HepG2 (cell line): ENCODE data around the gene HMGN4. TPM values are rescaled to one million over a fixed set of nuclear protein-coding genes. Genes with fewer than 3 reads are reported as not detected.

Experiments
- FOXM1 ChIP-seq: sonication (generic); formaldehyde crosslinking; IDR thresholded peaks from 2 replicates; pipeline ENCODE4 v1.5.0; 2020; ENCODE audit warnings: missing genetic modification reagents
- HMG20B ChIP-seq: conservative IDR thresholded peaks from 2 replicates; pipeline ENCODE4 v1.6.1; 2016; ENCODE audit warnings: missing genetic modification reagents, missing compliant biosample characterization
- HMGA1 ChIP-seq: sonication (generic); formaldehyde crosslinking; conservative IDR thresholded peaks from 2 replicates; pipeline ENCODE4 v1.4.0; 2020; ENCODE audit warnings: missing genetic modification reagents
- MED13 ChIP-seq: sonication (generic); formaldehyde crosslinking; IDR thresholded peaks from 2 replicates; pipeline ENCODE4 v1.5.0; 2020; ENCODE audit warnings: missing genetic modification reagents
- MXD4 ChIP-seq: IDR thresholded peaks from 2 replicates; pipeline ENCODE4 v1.6.1; 2016; ENCODE audit warnings: mild to moderate bottlenecking, missing biosample characterization, missing genetic modification reagents
- NFYB ChIP-seq: sonication (generic); formaldehyde crosslinking; IDR thresholded peaks from 2 replicates; pipeline ENCODE4 v1.4.0; 2020; ENCODE audit warnings: missing genetic modification reagents
- NFYC ChIP-seq: IDR thresholded peaks from 2 replicates; pipeline ENCODE4 v1.6.1; 2016; ENCODE audit warnings: missing genetic modification reagents, missing compliant biosample characterization
- NONO ChIP-seq, 2 experiments: fragments of 450-650 bp in 1 of 2; sonication (generic) in 1 of 2; formaldehyde crosslinking in 1 of 2; IDR thresholded peaks in 1 of 2; conservative IDR thresholded peaks in 1 of 2; 2 replicates each; pipeline versions ENCODE4 v1.6.1 to v1.8.0; 2017 to 2022; ENCODE audit warnings: mild to moderate bottlenecking in 1 of 2, missing genetic modification reagents in 1 of 2, moderate library complexity in 1 of 2
- NR2F1 ChIP-seq, 2 experiments: fragments of 450-650 bp in 1 of 2; formaldehyde crosslinking in 1 of 2; IDR thresholded peaks; 2 replicates each; pipeline versions ENCODE4 v1.5.0 to v1.6.1; 2016 to 2020; ENCODE audit warnings: mild to moderate bottlenecking in 1 of 2, missing compliant biosample characterization in 1 of 2, missing genetic modification reagents in 1 of 2, moderate library complexity in 1 of 2
- RAD51 ChIP-seq: fragments of 450-650 bp; IDR thresholded peaks from 2 replicates; pipeline ENCODE4 v1.6.1; 2016; ENCODE audit warnings: borderline replicate concordance
- SALL2 ChIP-seq: sonication (generic); formaldehyde crosslinking; IDR thresholded peaks from 2 replicates; pipeline ENCODE4 v1.8.1; 2023; ENCODE audit warnings: mild to moderate bottlenecking, missing genetic modification reagents, inconsistent platforms
- SETDB1 ChIP-seq: sonication (generic); formaldehyde crosslinking; IDR thresholded peaks from 2 replicates; pipeline ENCODE4 v1.5.1; 2020; ENCODE audit warnings: missing genetic modification reagents, mild to moderate bottlenecking, borderline replicate concordance
- SP140L ChIP-seq: sonication (generic); formaldehyde crosslinking; IDR thresholded peaks from 2 replicates; pipeline ENCODE4 v1.4.0; 2020; ENCODE audit warnings: missing genetic modification reagents, borderline replicate concordance
- ZBTB25 ChIP-seq: IDR thresholded peaks from 2 replicates; pipeline ENCODE4 v1.6.1; 2018; ENCODE audit warnings: missing genetic modification reagents
- ZBTB8A ChIP-seq: sonication (generic); formaldehyde crosslinking; IDR thresholded peaks from 2 replicates; pipeline ENCODE4 v1.4.0; 2020; ENCODE audit warnings: mild to moderate bottlenecking, low read depth, missing genetic modification reagents, borderline replicate concordance
- ZFY ChIP-seq: sonication (generic); formaldehyde crosslinking; IDR thresholded peaks from 2 replicates; pipeline ENCODE4 v1.4.0; 2020; ENCODE audit warnings: missing genetic modification reagents
- ZNF121 ChIP-seq: sonication (generic); formaldehyde crosslinking; IDR thresholded peaks from 2 replicates; pipeline ENCODE4 v1.5.0; 2020; ENCODE audit warnings: mild to moderate bottlenecking, missing genetic modification reagents
- ZNF234 ChIP-seq: sonication (generic); formaldehyde crosslinking; conservative IDR thresholded peaks from 2 replicates; pipeline ENCODE4 v1.5.1; 2020; ENCODE audit warnings: mild to moderate bottlenecking, missing genetic modification reagents
- ZNF24 ChIP-seq: fragments of 450-650 bp; IDR thresholded peaks from 2 replicates; pipeline ENCODE4 v1.6.1; 2017; ENCODE audit warnings: antibody characterized with exemption, mild to moderate bottlenecking
- ZNF282 ChIP-seq: fragments of 450-650 bp; IDR thresholded peaks from 2 replicates; pipeline ENCODE4 v1.6.1; 2018; ENCODE audit not compliant: partially characterized antibody
- ZNF335 ChIP-seq: sonication (generic); formaldehyde crosslinking; IDR thresholded peaks from 2 replicates; pipeline ENCODE4 v1.4.0; 2020; ENCODE audit warnings: missing genetic modification reagents
- ZNF33B ChIP-seq: sonication (generic); formaldehyde crosslinking; IDR thresholded peaks from 2 replicates; pipeline ENCODE4 v1.5.1; 2020; ENCODE audit warnings: mild to moderate bottlenecking, missing genetic modification reagents
- ZNF547 ChIP-seq: sonication (generic); formaldehyde crosslinking; IDR thresholded peaks from 2 replicates; pipeline ENCODE4 v1.5.1; 2020; ENCODE audit warnings: mild to moderate bottlenecking, missing genetic modification reagents
- ZNF598 ChIP-seq: sonication (generic); formaldehyde crosslinking; IDR thresholded peaks from 2 replicates; pipeline ENCODE4 v1.5.1; 2020; ENCODE audit warnings: mild to moderate bottlenecking, missing genetic modification reagents, borderline replicate concordance
- ZNF772 ChIP-seq: sonication (generic); formaldehyde crosslinking; IDR thresholded peaks from 2 replicates; pipeline ENCODE4 v1.5.0; 2020; ENCODE audit warnings: mild to moderate bottlenecking, missing genetic modification reagents
- polyA plus RNA-seq, 8 experiments: library from polyadenylated mRNA; depleted of rRNA in 3 of 8; stranded (reverse) in 7 of 8; unstranded in 1 of 8; fragments of >200 nt; fragmentation: Illumina TruSeq in 4 of 8; extraction: Trizol in 4 of 8; gene quantifications; 2 replicates each; pipeline versions ENCODE4 v1.2.1 to v1.2.3, GENCODE V29; 2011 to 2016; ENCODE audit warnings: low read depth in 4 of 8, missing spikeins in 1 of 8, mixed read lengths in 1 of 8; ENCODE audit not compliant: insufficient read depth in 1 of 8
- total RNA-seq, 5 experiments: library from RNA; depleted of rRNA; stranded (reverse); fragments of >200 nt; fragmentation: Illumina TruSeq; extraction: Trizol; gene quantifications; 2 replicates each; pipeline ENCODE4 v1.2.3, GENCODE V29; 2016; ENCODE audit warnings: low read depth in 1 of 5
- TF ChIP-seq, protein P1 (sequence below): sonication (generic); formaldehyde crosslinking; IDR thresholded peaks from 2 replicates; pipeline ENCODE4 v1.8.1; 2023; ENCODE audit warnings: mild to moderate bottlenecking, missing genetic modification reagents
- TF ChIP-seq, protein P2 (sequence below): sonication (generic); formaldehyde crosslinking; conservative IDR thresholded peaks from 2 replicates; pipeline ENCODE4 v1.4.0; 2020; ENCODE audit warnings: missing genetic modification reagents

HMGN4 gene
- total and polyA plus RNA-seq, 2 of the 13 experiments (the other 11 are each of a cell fraction or from before 2014, with no cell fraction given), result 39.9 to 52.1 TPM

DNA sequence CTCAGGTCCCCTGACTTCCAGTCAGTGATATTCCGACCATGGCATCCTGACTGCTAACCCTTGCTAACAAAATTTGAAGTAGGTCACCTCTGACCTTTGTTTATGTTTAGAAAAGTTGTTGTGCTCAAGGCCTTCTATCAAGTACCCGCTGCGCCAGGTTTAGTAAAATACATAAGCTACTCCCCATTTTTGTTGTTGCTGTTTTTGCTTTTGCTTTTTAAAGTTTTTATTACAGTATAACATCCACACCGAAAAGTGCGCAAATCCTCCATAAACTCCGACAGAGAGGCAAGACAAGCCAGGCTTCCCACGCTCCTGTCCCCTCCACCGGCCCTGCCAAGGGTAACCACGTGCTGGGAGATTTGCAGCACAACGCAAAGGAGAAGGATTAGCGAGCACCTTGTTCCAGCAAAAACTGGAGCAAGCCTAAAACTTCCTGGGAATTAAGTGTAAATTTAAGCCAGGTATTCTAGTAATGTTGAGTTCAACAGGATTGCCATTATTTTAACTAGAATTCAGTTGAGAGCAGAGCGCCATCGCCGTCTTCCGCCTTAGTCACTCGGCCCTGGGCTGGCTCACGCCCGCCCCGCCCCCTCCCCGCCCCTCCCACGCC lies 17.8 kb upstream of the HMGN4 start (continued):
- TF ChIP-seq, protein P1, sequence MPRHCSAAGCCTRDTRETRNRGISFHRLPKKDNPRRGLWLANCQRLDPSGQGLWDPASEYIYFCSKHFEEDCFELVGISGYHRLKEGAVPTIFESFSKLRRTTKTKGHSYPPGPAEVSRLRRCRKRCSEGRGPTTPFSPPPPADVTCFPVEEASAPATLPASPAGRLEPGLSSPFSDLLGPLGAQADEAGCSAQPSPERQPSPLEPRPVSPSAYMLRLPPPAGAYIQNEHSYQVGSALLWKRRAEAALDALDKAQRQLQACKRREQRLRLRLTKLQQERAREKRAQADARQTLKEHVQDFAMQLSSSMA (CRISPR knock-in tag), result 0 out of 2 replicates have a peak, but pooled peaks have one; percentile 19
- TF ChIP-seq ZNF772 (CRISPR knock-in tag) (0 out of 2 replicates have a peak, but pooled peaks have one; percentile 25), NR2F1 (CRISPR knock-in tag; IDR thresholded peaks at IDR 0.05) (no peak; a peak in 1 of 4 replicates), SETDB1 (CRISPR knock-in tag) (no peak), FOXM1 (CRISPR knock-in tag) (no peak), MED13 (CRISPR knock-in tag) (no peak), MXD4 (CRISPR knock-in tag) (peak; percentile 71; the same call in 1 of the 2 replicates), ZNF335 (no peak), HMG20B (CRISPR knock-in tag) (no peak), ZNF24 (no peak; the same call in 1 of the 2 replicates), ZNF234 (no peak), RAD51 (no peak), NFYB (CRISPR knock-in tag) (peak; percentile 24; the same call in 1 of the 2 replicates), NONO (IDR thresholded peaks at IDR 0.05) (no peak), NONO (CRISPR knock-in tag; conservative IDR thresholded peaks at IDR 0.05) (no peak; the same call in 1 of the 2 replicates), ZNF121 (CRISPR knock-in tag) (no peak), ZNF598 (peak; percentile 86; the same call in 1 of the 2 replicates), ZNF282 (no peak), ZNF547 (peak; percentile 71; the same call in 1 of the 2 replicates), SALL2 (CRISPR knock-in tag) (no peak; the same call in 1 of the 2 replicates), ZNF33B (CRISPR knock-in tag) (peak; percentile 95), SP140L (CRISPR knock-in tag) (0 out of 2 replicates have a peak, but pooled peaks have one; percentile 67), HMGA1 (CRISPR knock-in tag) (no peak), ZBTB25 (CRISPR knock-in tag) (peak; percentile 87), NFYC (CRISPR knock-in tag) (no peak), ZFY (CRISPR knock-in tag) (peak; percentile 77), ZBTB8A (CRISPR knock-in tag) (no peak)
- TF ChIP-seq, protein P2, sequence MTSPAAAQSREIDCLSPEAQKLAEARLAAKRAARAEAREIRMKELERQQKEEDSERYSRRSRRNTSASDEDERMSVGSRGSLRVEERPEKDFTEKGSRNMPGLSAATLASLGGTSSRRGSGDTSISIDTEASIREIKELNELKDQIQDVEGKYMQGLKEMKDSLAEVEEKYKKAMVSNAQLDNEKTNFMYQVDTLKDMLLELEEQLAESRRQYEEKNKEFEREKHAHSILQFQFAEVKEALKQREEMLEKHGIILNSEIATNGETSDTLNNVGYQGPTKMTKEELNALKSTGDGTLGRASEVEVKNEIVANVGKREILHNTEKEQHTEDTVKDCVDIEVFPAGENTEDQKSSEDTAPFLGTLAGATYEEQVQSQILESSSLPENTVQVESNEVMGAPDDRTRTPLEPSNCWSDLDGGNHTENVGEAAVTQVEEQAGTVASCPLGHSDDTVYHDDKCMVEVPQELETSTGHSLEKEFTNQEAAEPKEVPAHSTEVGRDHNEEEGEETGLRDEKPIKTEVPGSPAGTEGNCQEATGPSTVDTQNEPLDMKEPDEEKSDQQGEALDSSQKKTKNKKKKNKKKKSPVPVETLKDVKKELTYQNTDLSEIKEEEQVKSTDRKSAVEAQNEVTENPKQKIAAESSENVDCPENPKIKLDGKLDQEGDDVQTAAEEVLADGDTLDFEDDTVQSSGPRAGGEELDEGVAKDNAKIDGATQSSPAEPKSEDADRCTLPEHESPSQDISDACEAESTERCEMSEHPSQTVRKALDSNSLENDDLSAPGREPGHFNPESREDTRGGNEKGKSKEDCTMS (CRISPR knock-in tag), result no peak
